ENCODE results near the gene ONECUT3. TPM values are rescaled to one million over a fixed set of nuclear protein-coding genes. Genes with fewer than 3 reads are reported as not detected.

Gene ONECUT3
- total RNA-seq, 4 donors from 2014 or later = 0.04 TPM; not detected in 3

GRCh38 chr19:1811472-1811894, 58.2 kb downstream of the ONECUT3 start:
- H3K9me3 ChIP-seq = no peaks in the 10 kb centered on the region
- no peaks in the 10 kb centered on the region for H3K27me3 ChIP-seq
- 24 to 40% methylated on average over 1 to 5 of the region's 13 CpGs for WGBS, 2 donors (ENCODE audit: low coverage in 1 of 2)
- H3K27ac ChIP-seq = peak overlapping the region in 3 of 4 donors; percentile 78 to 85 (median 78)
- no peak for ATAC-seq
- peak overlapping the region in 1 of 2 donors; percentile 60 for H3K4me3 ChIP-seq
- H3K36me3 ChIP-seq = peaks cover 0 to 21% of the 10 kb centered on the region in 2 donors
- TF ChIP-seq CTCF (IDR thresholded peaks at IDR 0.05) (no peak), POLR2AphosphoS5 (IDR thresholded peaks at IDR 0.05) (peak; percentile 26)
- peaks cover 0 to 26% (median 16%) of the 10 kb centered on the region in 3 donors for H3K4me1 ChIP-seq

GRCh38 chr19:1811942-1812425, 58.7 kb downstream of the ONECUT3 start, which contains the start of gene ATP8B3:
TSS of gene ATP8B3 (minus strand) at chr19:1812276. CDS start at chr19:1811736, 540 bp downstream.
- peaks cover 0 to 26% (median 16%) of the 10 kb centered on the region in 3 donors for H3K4me1 ChIP-seq
- ATAC-seq = no peak
- peak within 1 kb of the TSS in 3 of 4 donors; percentile 78 to 85 (median 78) for H3K27ac ChIP-seq
- peak within 1 kb of the TSS; percentile 38 to 60 for H3K4me3 ChIP-seq
- H3K27me3 ChIP-seq = no peaks in the 10 kb centered on the region
- TF ChIP-seq POLR2AphosphoS5 (IDR thresholded peaks at IDR 0.05) (no peak), POLR2A (IDR thresholded peaks at IDR 0.05) (no peak), CTCF (IDR thresholded peaks at IDR 0.05) (peak in 1 of 4 experiments; percentile 27)
- H3K36me3 ChIP-seq = peaks cover 0 to 26% of the 10 kb centered on the region in 2 donors
- no CpG with 5 or more reads among the region's 48 CpGs for WGBS, 2 donors (ENCODE audit: low coverage in 1 of 2)
- H3K9me3 ChIP-seq = no peaks in the 10 kb centered on the region

GRCh38 chr19:1812426-1813191, 59.3 kb downstream of the ONECUT3 start:
- ATAC-seq = peak; percentile 94
- no peaks in the 10 kb centered on the region for H3K27me3 ChIP-seq
- H3K9me3 ChIP-seq = no peaks in the 10 kb centered on the region
- WGBS, 2 donors (ENCODE audit: low coverage in 1 of 2) = 0 to 2% methylated on average over 7 to 30 of the region's 47 CpGs
- peaks cover 0 to 33% of the 10 kb centered on the region in 2 donors for H3K36me3 ChIP-seq
- no peak for TF ChIP-seq EP300 (IDR thresholded peaks at IDR 0.05)
- TF ChIP-seq POLR2AphosphoS5 (IDR thresholded peaks at IDR 0.05) = peak; percentile 15
- peak in 3 of 4 experiments; percentile 46 to 68 (median 52) for TF ChIP-seq CTCF (IDR thresholded peaks at IDR 0.05)
- no peak for TF ChIP-seq POLR2A (IDR thresholded peaks at IDR 0.05)
- peaks cover 0 to 26% (median 16%) of the 10 kb centered on the region in 3 donors for H3K4me1 ChIP-seq
- peak overlapping the region in 3 of 4 donors; percentile 78 to 85 (median 78) for H3K27ac ChIP-seq
- peak overlapping the region; percentile 38 to 60 for H3K4me3 ChIP-seq

- H3K27ac ChIP-seq = peak overlapping the region in 2 of 4 donors; percentile 78
- peaks cover 0 to 41% of the 10 kb centered on the region in 2 donors for H3K36me3 ChIP-seq
- peaks cover 0 to 26% (median 16%) of the 10 kb centered on the region in 3 donors for H3K4me1 ChIP-seq
- 69% methylated on average over 7 of the region's 21 CpGs; no CpG with 5 or more reads in 1 of the 2 donors for WGBS, 2 donors (ENCODE audit: low coverage in 1 of 2)
- TF ChIP-seq POLR2AphosphoS5 (IDR thresholded peaks at IDR 0.05) (no peak), CTCF (IDR thresholded peaks at IDR 0.05) (peak in 1 of 4 experiments; percentile 1), POLR2A (IDR thresholded peaks at IDR 0.05) (no peak)
- ATAC-seq = no peak
- no peaks in the 10 kb centered on the region for H3K9me3 ChIP-seq
- H3K27me3 ChIP-seq = no peaks in the 10 kb centered on the region
- peak overlapping the region in 1 of 2 donors; percentile 60 for H3K4me3 ChIP-seq
These were observed 60.2 kb downstream of the ONECUT3 start for GRCh38 chr19:1813192-1814182.
